Measurements from ENCODE around the gene SLC35A2. TPM values are rescaled to one million over a fixed set of nuclear protein-coding genes. Genes with fewer than 3 reads are reported as not detected.

The SLC35A2 gene
- total RNA-seq, 1 donor from 2014 or later: 7.1 TPM

DNA sequence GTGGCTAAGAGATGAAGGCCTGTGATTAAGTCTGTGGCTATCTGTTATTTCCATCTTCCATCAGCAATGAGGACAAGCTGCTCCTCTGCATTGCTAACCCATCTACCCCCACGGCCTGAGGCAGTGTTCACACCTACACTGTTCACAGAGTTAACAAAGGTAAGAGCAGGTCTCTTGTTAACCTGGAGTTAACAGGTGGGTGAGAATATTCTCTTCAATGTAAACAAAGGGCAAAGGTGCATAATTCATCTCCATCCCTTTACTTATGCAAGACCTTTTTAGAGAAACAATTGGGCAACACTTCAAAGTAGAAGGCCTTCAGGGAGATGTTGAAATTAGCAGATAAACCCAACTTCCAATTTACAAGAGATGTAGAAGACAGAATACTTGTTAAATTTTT lies 2.8 kb downstream of the SLC35A2 start:
- Histone ChIP-seq H3K9me3 (no peaks in the 10 kb centered on the region), H3K27me3 (no peaks in the 10 kb centered on the region), H3K36me3 (peaks cover 0 to 6% of the 10 kb centered on the region in 2 donors), H3K4me1 (peaks cover 11% of the 10 kb centered on the region), H3K27ac (no peak overlapping the region), H3K4me3 (no peak overlapping the region)
- no peak for DNase-seq (ENCODE audit: extremely low spot score in 2 of 2)
- intact Hi-C loops (cut with DNase I): no loop called here
- no peak for TF ChIP-seq POLR2AphosphoS5 (IDR thresholded peaks at IDR 0.05; ENCODE audit: insufficient read depth in 1 of 2, low read depth in 1 of 2)
- no peak for TF ChIP-seq POLR2A (IDR thresholded peaks at IDR 0.05)
- TF ChIP-seq, protein P1, sequence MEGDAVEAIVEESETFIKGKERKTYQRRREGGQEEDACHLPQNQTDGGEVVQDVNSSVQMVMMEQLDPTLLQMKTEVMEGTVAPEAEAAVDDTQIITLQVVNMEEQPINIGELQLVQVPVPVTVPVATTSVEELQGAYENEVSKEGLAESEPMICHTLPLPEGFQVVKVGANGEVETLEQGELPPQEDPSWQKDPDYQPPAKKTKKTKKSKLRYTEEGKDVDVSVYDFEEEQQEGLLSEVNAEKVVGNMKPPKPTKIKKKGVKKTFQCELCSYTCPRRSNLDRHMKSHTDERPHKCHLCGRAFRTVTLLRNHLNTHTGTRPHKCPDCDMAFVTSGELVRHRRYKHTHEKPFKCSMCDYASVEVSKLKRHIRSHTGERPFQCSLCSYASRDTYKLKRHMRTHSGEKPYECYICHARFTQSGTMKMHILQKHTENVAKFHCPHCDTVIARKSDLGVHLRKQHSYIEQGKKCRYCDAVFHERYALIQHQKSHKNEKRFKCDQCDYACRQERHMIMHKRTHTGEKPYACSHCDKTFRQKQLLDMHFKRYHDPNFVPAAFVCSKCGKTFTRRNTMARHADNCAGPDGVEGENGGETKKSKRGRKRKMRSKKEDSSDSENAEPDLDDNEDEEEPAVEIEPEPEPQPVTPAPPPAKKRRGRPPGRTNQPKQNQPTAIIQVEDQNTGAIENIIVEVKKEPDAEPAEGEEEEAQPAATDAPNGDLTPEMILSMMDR (IDR thresholded peaks at IDR 0.05): no peak

DNA sequence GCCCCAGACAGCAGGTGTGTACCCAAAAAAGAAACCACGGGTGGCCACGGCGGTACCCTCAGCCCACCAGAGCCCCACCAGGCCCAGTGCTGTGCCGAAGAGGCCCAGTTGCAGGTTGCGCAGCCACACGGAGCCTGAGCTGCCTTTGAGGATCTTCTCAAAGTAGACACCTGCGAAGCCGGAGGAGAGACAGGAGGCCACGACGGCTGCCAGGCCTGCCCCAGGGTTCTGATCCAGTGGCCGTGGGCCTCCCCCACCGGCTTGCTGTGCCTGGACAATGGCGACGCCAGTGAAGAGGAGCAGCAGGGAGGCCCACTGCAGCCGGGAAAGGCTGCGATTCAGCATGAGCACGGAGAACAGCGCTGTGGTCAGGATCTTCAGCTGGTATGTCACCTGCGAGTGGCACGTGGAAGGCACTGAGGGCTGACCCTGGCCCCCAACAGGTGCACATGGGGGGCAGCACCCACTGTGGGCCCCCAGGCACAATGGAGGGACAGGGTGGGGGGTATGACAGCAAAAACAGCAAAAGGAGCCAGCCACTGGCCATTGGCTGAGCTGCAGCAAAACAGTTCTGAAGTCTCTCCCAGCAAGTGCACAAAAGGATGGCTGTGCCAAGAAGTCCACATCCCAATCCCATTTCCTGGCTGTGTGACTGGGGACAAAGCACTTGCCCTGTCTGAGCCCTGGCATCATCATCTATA lies 6.2 kb downstream of the SLC35A2 start:
- Histone ChIP-seq H3K9me3 (no peaks in the 10 kb centered on the region), H3K4me3 (no peak overlapping the region)

DNA sequence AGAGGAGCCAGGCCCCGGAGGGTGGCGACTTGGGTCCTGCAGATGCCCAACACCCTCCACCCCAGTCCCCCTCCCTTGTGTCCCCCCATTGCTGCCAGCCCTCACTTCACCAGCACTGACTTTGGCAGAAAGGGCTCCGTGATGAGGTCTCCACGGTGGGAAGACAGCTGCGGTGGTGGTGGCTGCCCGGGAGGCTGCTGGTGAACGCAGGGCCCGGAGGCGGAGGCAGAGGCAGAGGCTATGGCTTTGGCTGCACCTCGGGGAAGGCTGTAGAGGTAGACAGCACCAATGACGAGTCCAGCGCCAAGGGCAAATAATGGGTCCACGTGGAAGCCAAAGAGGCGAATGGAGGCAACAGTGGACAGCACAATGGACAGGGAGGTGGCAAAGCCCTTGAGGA lies 6.8 kb downstream of the SLC35A2 start:
- no peaks in the 10 kb centered on the region for H3K4me1 ChIP-seq
- no peaks in the 10 kb centered on the region for H3K9me3 ChIP-seq
- DNase-seq (ENCODE audit: extremely low spot score in 2 of 2): no peak
- no peak overlapping the region for H3K27ac ChIP-seq
- TF ChIP-seq POLR2A (IDR thresholded peaks at IDR 0.05) (no peak), POLR2AphosphoS5 (IDR thresholded peaks at IDR 0.05; ENCODE audit: insufficient read depth in 1 of 2, low read depth in 1 of 2) (no peak)
- TF ChIP-seq, protein P1 (IDR thresholded peaks at IDR 0.05): no peak
- intact Hi-C loops (cut with DNase I): no loop called here
- no peaks in the 10 kb centered on the region for H3K27me3 ChIP-seq
- peaks cover 0 to 20% of the 10 kb centered on the region in 2 donors for H3K36me3 ChIP-seq
- H3K4me3 ChIP-seq: no peak overlapping the region

More for the DNA sequence above, 6.2 kb downstream of the SLC35A2 start:
- no peak for TF ChIP-seq POLR2A (IDR thresholded peaks at IDR 0.05)
- TF ChIP-seq, protein P1 (IDR thresholded peaks at IDR 0.05): no peak
- TF ChIP-seq POLR2AphosphoS5 (IDR thresholded peaks at IDR 0.05; ENCODE audit: insufficient read depth in 1 of 2, low read depth in 1 of 2): no peak
- intact Hi-C loops (cut with DNase I): no loop called here
- Histone ChIP-seq H3K4me1 (peaks cover 5% of the 10 kb centered on the region), H3K36me3 (peaks cover 0 to 20% of the 10 kb centered on the region in 2 donors), H3K27ac (no peak overlapping the region), H3K27me3 (no peaks in the 10 kb centered on the region)
- no peak for DNase-seq (ENCODE audit: extremely low spot score in 2 of 2)

DNA sequence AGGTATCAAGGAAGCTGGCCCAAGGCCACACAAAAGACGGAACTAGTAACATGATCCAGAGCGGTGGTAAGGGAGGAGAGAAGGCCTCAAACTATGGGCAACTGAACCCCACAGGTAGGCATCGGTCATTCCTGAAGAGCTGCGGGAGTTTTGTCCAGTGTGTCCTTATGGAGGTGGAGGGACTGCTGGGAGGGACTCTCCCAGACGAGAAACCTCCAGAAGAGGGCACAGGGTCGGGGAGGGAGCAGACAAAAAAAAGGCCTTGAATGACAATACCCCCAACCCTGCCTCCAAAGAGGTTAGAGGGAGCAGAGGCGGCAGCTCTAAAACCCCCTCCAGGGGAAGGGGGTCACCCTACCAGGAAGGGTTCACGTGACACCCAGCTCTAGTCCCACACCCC lies 7.3 kb downstream of the SLC35A2 start:
- Histone ChIP-seq H3K27me3 (no peaks in the 10 kb centered on the region), H3K27ac (no peak overlapping the region), H3K36me3 (peaks cover 0 to 20% of the 10 kb centered on the region in 2 donors), H3K9me3 (no peaks in the 10 kb centered on the region), H3K4me3 (no peak overlapping the region), H3K4me1 (peaks cover 3% of the 10 kb centered on the region)
- DNase-seq (ENCODE audit: extremely low spot score in 2 of 2): no peak
- intact Hi-C loops (cut with DNase I): no loop called here
- no peak for TF ChIP-seq POLR2A (IDR thresholded peaks at IDR 0.05)

DNA sequence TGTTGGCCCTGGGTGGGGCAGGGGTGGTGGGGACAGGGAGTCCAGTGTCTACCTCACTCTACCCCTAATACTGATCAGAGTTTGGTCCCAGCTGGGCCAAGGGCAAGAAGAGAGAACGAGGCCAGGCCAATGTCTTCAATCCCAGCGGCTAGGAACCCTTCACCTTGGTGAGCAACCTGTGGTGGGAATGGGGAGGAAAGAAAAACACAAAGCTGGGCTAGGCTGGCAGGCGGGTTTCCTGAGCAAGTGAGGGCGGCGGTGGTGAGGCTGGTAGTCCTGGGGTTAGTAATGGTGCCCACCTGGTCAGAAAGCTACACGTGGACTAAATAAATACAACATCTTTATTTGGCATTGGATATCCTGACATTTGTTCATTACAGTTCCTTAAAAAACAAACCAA lies 8.2 kb downstream of the SLC35A2 start:
- TF ChIP-seq POLR2AphosphoS5 (IDR thresholded peaks at IDR 0.05; ENCODE audit: insufficient read depth in 1 of 2, low read depth in 1 of 2) (no peak), POLR2A (IDR thresholded peaks at IDR 0.05) (no peak)
- TF ChIP-seq, protein P1 (IDR thresholded peaks at IDR 0.05): no peak
- Histone ChIP-seq H3K36me3 (peaks cover 0 to 20% of the 10 kb centered on the region in 2 donors), H3K27ac (no peak overlapping the region), H3K4me3 (no peak overlapping the region), H3K9me3 (no peaks in the 10 kb centered on the region), H3K4me1 (peaks cover 8% of the 10 kb centered on the region), H3K27me3 (no peaks in the 10 kb centered on the region)
- DNase-seq (ENCODE audit: extremely low spot score in 2 of 2): no peak
- intact Hi-C loops (cut with DNase I): no loop called here
